Panc1 (cell line): Measurements from ENCODE around the gene HNRNPC.

ENCODE experiments used
- CTCF ChIP-seq: fragments of 450-650 bp; IDR thresholded peaks from 2 replicates; pipeline ENCODE4 v1.5.1; 2017; ENCODE audit warnings: mild to moderate bottlenecking
- POLR2AphosphoS5 ChIP-seq: IDR thresholded peaks from 2 replicates; pipeline ENCODE4 v1.6.1; 2012; ENCODE audit warnings: mild to moderate bottlenecking, low read depth, low read length, moderate library complexity

GRCh38 chr14:21184254-21184653, 85.0 kb downstream of the HNRNPC start:
- TF ChIP-seq CTCF, result no peak
- no peak for TF ChIP-seq POLR2AphosphoS5
